KG1 (cell line): ENCODE results near the gene KRT40.
"Not testable (repeated sequence)": the region's sequence is repeated elsewhere in the genome, so short reads cannot be mapped to it uniquely, and the experiment has no call there.

ENCODE experiments used
- DNase-seq: peaks from one replicate; lab custom pipeline; 2025; lab: John Stamatoyannopoulos, UW

Gene KRT40

GRCh38 chr17:40984226-40984625 is at the start of gene KRT40:
Gene KRT40, minus strand, starts transcription at chr17:40984326. Its CDS starts 53 bp downstream, at chr17:40984273.
- DNase-seq, result no peak

GRCh38 chr17:41029633-41030245 is 45.6 kb upstream of the KRT40 start, which contains the start of gene KRTAP1-4:
Gene KRTAP1-4, minus strand, starts transcription at chr17:41030195. Its CDS starts 117 bp downstream, at chr17:41030078.
- no peak for DNase-seq

GRCh38 chr17:41026715-41027471 is 42.8 kb upstream of the KRT40 start, which contains the start of gene KRTAP1-5:
Gene KRTAP1-5, minus strand, starts transcription at chr17:41027208. Its CDS starts 53 bp downstream, at chr17:41027155.
- DNase-seq, result no peak

GRCh38 chr17:41024697-41025096 is 40.6 kb upstream of the KRT40 start:
- no peak for DNase-seq

GRCh38 chr17:41020336-41020735 is 36.2 kb upstream of the KRT40 start:
- DNase-seq, result no peak

GRCh38 chr17:41019415-41019814 is 35.3 kb upstream of the KRT40 start:
- no peak for DNase-seq

- DNase-seq, result no peak
These were observed 34.4 kb upstream of the KRT40 start for GRCh38 chr17:41018541-41018940.

- no peak for DNase-seq
These were observed 32.6 kb upstream of the KRT40 start for GRCh38 chr17:41016578-41017215.

- DNase-seq, result no peak
These were observed 31.3 kb upstream of the KRT40 start for GRCh38 chr17:41015454-41015853.

- no peak for DNase-seq
These were observed 29.5 kb upstream of the KRT40 start for GRCh38 chr17:41013606-41014005.

GRCh38 chr17:41013181-41013580 is 29.1 kb upstream of the KRT40 start:
- DNase-seq, result no peak

GRCh38 chr17:41012326-41013120 is 28.4 kb upstream of the KRT40 start:
- DNase-seq, result no peak

GRCh38 chr17:41010441-41010840 is 26.3 kb upstream of the KRT40 start:
- no peak for DNase-seq

GRCh38 chr17:41009936-41010335 is 25.8 kb upstream of the KRT40 start:
- no peak for DNase-seq

GRCh38 chr17:41009301-41009760 is 25.2 kb upstream of the KRT40 start:
- no peak for DNase-seq

GRCh38 chr17:41008811-41009210 is 24.7 kb upstream of the KRT40 start, which contains the start of gene KRTAP3-1:
Gene KRTAP3-1, minus strand, starts transcription at chr17:41009128. Its CDS starts 54 bp downstream, at chr17:41009074.
- no peak for DNase-seq

GRCh38 chr17:41004397-41004796 is 20.3 kb upstream of the KRT40 start:
- no peak for DNase-seq

GRCh38 chr17:41003926-41004325 is 19.8 kb upstream of the KRT40 start:
- DNase-seq, result no peak

GRCh38 chr17:41002814-41003213 is 18.7 kb upstream of the KRT40 start:
- DNase-seq, result no peak

GRCh38 chr17:41001795-41002194 is 17.7 kb upstream of the KRT40 start:
- DNase-seq, result no peak

GRCh38 chr17:40999563-40999962 is 15.4 kb upstream of the KRT40 start, which contains the start of gene KRTAP3-2:
Gene KRTAP3-2, minus strand, starts transcription at chr17:40999906. Its CDS starts 53 bp downstream, at chr17:40999853.
- DNase-seq, result not testable (repeated sequence)

- no peak for DNase-seq
These were observed 13.2 kb upstream of the KRT40 start for GRCh38 chr17:40997361-40997760.
